NCI-H1417 (cell line): ENCODE measurements around the gene KLHDC1.

Experiments
- DNase-seq, 3 experiments: peaks; one replicate each; lab custom pipeline; 2025; lab: John Stamatoyannopoulos, UW

The KLHDC1 gene

DNA sequence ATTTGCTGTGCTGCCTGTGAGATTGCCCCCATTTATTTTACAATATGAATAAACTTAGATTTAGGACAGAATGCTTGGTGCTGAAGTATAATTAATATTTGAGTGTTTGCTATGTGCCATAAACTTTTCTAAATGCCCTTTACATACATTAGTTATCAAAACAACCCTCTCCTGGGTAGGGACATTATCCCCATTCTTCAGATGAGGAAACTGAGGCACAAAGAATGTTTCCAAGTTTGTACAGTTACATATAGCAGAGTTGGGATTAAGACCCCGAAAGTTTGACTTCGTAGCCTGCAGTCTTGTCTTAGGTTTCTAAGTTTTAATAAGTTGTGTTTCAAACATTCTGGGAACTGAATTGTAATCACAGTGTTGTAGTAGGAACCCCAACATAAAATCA, 93.4 kb downstream of the KLHDC1 start:
- no peak for DNase-seq

GRCh38 chr14:49792618-49793017, 99.7 kb downstream of the KLHDC1 start:
- no peak for DNase-seq

- no peak for DNase-seq
Observed at GRCh38 chr14:49796025-49796424, 103.1 kb downstream of the KLHDC1 start.
